Effector memory CD4-positive, alpha-beta T cell (primary cell): ENCODE measurements around the gene KAT8.

Source experiments
- DNase-seq, 3 donors: peaks; one replicate each; pipeline ENCODE4 v3.0.0-alpha.2; 2020
- H3K27ac ChIP-seq: 2 replicates; pipeline ENCODE4 v1.7.0; 2013; ENCODE audit warnings: mild to moderate bottlenecking, low read length, moderate library complexity; ENCODE audit not compliant: insufficient read depth, poor library complexity, severe bottlenecking
- H3K27me3 ChIP-seq: replicated peaks from 2 replicates; pipeline ENCODE4 v1.7.0; 2013; ENCODE audit warnings: mild to moderate bottlenecking, low read length; ENCODE audit not compliant: insufficient read depth, control insufficient read depth, poor library complexity, severe bottlenecking
- H3K36me3 ChIP-seq: 2 replicates; pipeline ENCODE4 v1.7.0; 2013; ENCODE audit warnings: mild to moderate bottlenecking, low read length, moderate library complexity; ENCODE audit not compliant: control insufficient read depth, insufficient read depth
- H3K4me1 ChIP-seq: 2 replicates; pipeline ENCODE4 v1.7.0; 2013; ENCODE audit warnings: low read length, mild to moderate bottlenecking; ENCODE audit not compliant: control insufficient read depth, insufficient read depth, poor library complexity, severe bottlenecking
- H3K4me3 ChIP-seq: 2 replicates; pipeline ENCODE4 v1.7.0; 2013; ENCODE audit warnings: low read length, low read depth, mild to moderate bottlenecking; ENCODE audit not compliant: insufficient read depth, poor library complexity, severe bottlenecking
- H3K9me3 ChIP-seq: 2 replicates; pipeline ENCODE4 v1.7.0; 2013; ENCODE audit warnings: mild to moderate bottlenecking, low read length, moderate library complexity; ENCODE audit not compliant: control insufficient read depth

KAT8 gene

DNA sequence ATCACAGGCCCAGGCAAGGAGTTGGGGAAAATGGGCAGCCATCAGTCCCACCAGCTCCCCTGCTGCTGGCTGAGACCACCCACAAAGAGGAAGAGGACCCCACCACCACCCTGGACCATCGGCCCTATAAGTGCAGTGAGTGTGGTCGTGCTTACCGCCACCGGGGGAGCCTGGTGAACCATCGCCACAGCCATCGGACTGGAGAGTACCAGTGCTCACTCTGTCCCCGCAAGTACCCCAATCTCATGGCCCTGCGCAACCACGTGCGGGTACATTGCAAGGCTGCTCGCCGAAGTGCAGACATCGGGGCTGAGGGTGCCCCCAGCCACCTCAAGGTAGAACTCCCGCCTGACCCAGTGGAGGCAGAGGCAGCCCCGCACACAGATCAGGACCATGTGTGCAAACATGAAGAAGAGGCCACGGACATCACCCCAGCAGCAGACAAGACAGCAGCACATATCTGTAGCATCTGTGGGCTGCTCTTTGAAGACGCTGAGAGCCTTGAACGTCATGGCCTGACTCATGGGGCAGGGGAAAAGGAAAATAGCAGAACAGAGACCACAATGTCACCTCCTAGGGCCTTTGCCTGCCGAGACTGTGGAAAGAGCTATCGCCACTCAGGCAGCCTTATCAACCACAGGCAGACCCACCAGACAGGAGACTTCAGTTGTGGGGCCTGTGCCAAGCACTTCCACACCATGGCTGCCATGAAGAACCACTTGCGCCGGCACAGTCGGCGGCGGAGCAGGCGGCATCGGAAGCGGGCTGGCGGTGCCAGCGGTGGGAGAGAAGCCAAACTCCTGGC lies 39.7 kb upstream of the KAT8 start:
- Histone ChIP-seq H3K4me1 (peaks cover 7% of the 10 kb centered on the region), H3K4me3 (no peak overlapping the region), H3K27ac (no peak overlapping the region), H3K36me3 (peaks cover 53% of the 10 kb centered on the region), H3K27me3 (no peaks in the 10 kb centered on the region), H3K9me3 (no peaks in the 10 kb centered on the region)
- no peak for DNase-seq

DNA sequence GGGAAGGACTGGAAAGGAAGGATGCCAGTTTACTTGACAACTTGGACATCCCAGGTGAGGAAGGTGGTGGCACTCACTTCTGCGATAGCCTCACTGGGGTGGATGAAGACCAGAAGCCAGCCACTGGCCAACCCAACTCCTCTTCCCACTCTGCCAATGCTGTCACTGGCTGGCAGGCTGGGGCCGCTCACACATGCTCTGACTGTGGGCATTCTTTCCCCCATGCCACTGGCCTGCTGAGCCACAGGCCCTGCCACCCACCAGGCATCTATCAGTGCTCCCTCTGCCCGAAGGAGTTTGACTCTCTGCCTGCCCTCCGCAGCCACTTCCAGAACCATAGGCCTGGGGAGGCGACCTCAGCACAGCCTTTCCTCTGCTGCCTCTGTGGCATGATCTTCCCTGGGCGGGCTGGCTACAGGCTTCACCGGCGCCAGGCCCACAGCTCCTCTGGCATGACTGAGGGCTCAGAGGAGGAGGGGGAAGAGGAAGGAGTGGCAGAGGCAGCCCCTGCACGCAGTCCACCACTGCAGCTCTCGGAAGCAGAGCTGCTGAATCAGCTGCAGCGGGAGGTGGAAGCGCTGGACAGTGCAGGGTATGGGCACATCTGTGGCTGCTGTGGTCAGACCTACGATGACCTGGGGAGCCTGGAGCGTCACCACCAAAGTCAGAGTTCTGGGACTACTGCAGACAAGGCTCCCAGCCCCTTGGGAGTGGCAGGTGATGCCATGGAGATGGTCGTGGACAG lies 38.7 kb upstream of the KAT8 start:
- no peak for DNase-seq
- no peaks in the 10 kb centered on the region for H3K27me3 ChIP-seq
- no peak overlapping the region for H3K4me3 ChIP-seq
- no peak overlapping the region for H3K27ac ChIP-seq
- peaks cover 53% of the 10 kb centered on the region for H3K36me3 ChIP-seq
- peaks cover 4% of the 10 kb centered on the region for H3K4me1 ChIP-seq
- H3K9me3 ChIP-seq = no peaks in the 10 kb centered on the region

DNA sequence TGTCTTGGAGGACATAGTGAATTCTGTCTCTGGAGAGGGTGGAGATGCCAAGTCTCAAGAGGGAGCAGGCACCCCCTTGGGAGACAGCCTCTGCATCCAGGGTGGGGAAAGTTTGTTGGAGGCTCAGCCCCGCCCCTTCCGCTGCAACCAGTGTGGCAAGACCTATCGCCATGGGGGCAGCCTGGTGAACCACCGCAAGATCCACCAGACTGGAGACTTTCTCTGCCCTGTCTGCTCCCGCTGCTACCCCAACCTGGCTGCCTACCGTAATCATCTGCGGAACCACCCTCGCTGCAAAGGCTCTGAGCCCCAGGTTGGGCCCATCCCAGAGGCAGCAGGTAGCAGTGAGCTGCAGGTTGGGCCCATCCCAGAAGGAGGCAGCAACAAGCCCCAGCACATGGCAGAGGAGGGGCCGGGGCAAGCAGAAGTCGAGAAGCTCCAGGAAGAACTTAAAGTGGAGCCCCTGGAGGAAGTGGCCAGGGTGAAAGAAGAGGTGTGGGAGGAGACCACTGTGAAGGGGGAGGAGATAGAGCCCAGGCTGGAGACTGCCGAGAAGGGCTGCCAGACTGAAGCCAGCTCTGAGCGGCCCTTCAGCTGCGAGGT lies 38.0 kb upstream of the KAT8 start:
- no peaks in the 10 kb centered on the region for H3K9me3 ChIP-seq
- no peak overlapping the region for H3K27ac ChIP-seq
- H3K27me3 ChIP-seq = no peaks in the 10 kb centered on the region
- peaks cover 60% of the 10 kb centered on the region for H3K36me3 ChIP-seq
- no peak for DNase-seq
- no peak overlapping the region for H3K4me3 ChIP-seq
- peaks cover 4% of the 10 kb centered on the region for H3K4me1 ChIP-seq

DNA sequence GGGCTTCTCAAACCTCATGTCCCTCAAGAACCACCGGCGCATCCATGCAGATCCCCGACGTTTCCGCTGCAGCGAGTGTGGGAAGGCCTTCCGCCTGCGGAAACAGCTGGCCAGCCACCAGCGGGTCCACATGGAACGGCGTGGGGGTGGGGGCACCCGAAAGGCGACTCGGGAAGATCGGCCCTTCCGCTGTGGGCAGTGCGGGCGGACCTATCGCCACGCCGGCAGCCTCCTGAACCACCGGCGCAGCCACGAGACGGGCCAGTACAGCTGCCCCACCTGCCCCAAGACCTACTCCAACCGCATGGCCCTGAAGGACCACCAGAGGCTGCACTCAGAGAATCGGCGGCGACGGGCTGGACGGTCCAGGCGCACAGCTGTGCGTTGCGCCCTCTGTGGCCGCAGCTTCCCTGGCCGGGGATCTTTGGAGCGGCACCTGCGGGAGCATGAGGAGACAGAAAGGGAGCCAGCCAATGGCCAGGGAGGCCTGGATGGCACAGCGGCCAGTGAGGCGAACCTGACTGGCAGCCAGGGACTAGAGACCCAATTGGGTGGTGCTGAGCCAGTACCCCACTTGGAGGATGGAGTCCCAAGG lies 37.3 kb upstream of the KAT8 start:
- H3K4me3 ChIP-seq = no peak overlapping the region
- H3K4me1 ChIP-seq = no peaks in the 10 kb centered on the region
- peaks cover 61% of the 10 kb centered on the region for H3K36me3 ChIP-seq
- DNase-seq = no peak
- no peak overlapping the region for H3K27ac ChIP-seq
- no peaks in the 10 kb centered on the region for H3K9me3 ChIP-seq
- H3K27me3 ChIP-seq = no peaks in the 10 kb centered on the region

DNA sequence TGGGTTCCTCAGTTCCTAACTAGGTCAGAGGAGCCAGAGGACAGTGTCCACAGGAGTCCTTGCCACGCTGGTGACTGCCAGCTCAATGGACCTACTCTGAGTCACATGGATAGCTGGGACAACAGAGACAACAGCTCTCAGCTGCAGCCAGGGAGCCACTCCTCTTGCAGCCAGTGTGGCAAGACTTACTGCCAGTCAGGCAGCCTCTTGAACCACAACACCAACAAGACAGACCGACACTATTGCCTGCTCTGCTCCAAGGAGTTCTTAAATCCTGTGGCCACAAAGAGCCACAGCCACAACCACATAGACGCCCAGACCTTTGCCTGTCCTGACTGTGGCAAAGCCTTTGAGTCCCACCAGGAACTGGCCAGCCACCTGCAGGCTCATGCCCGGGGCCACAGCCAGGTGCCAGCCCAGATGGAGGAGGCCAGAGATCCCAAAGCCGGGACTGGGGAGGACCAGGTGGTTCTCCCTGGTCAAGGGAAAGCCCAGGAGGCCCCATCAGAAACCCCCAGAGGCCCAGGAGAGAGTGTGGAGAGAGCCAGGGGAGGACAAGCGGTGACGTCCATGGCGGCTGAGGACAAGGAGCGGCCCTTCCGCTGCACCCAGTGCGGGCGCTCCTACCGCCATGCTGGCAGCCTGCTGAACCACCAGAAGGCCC lies 36.6 kb upstream of the KAT8 start:
- H3K27ac ChIP-seq = no peak overlapping the region
- no peaks in the 10 kb centered on the region for H3K9me3 ChIP-seq
- no peaks in the 10 kb centered on the region for H3K4me1 ChIP-seq
- peaks cover 61% of the 10 kb centered on the region for H3K36me3 ChIP-seq
- DNase-seq = no peak
- no peak overlapping the region for H3K4me3 ChIP-seq
- no peaks in the 10 kb centered on the region for H3K27me3 ChIP-seq

DNA sequence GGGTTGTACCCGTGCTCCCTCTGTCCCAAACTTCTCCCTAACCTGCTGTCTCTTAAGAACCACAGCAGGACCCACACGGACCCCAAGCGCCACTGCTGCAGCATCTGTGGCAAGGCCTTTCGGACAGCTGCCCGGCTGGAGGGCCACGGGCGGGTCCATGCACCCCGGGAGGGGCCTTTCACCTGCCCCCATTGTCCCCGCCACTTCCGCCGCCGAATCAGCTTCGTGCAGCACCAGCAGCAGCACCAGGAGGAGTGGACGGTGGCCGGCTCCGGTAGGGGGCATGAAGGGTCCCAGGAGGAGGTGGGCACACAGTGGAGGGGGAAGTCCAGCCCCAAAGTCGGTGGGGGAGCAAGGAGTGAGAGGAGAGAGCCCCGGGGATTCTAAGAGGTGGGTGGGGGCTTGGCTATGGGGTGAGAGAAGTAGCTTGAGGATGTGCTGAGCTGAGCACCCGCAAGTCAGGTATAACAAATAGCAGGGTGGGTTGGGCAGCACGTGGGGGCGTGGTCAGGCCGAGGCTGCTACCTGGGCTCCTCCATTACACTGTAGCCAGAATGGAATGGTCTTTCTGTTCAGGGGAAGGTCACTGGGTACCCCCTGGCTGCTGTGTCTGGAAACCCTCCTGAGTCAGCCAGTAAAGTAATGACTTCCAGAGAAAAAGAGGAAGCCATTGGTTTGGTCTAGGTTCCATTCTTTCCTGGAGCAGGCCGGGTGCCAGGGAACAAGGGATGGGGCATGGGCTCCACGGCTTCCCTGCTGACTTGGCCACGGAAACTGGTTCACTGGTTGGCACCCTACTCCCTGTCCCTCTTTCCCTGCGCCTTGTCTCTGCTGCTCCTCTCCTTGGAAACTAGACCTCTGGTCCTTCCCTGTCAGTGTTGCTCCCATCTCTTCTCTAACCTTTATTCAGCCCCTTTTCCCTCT lies 35.8 kb upstream of the KAT8 start:
- no peak for DNase-seq
- Histone ChIP-seq H3K27ac (no peak overlapping the region), H3K36me3 (peaks cover 57% of the 10 kb centered on the region), H3K4me1 (no peaks in the 10 kb centered on the region), H3K4me3 (no peak overlapping the region), H3K27me3 (no peaks in the 10 kb centered on the region), H3K9me3 (no peaks in the 10 kb centered on the region)

DNA sequence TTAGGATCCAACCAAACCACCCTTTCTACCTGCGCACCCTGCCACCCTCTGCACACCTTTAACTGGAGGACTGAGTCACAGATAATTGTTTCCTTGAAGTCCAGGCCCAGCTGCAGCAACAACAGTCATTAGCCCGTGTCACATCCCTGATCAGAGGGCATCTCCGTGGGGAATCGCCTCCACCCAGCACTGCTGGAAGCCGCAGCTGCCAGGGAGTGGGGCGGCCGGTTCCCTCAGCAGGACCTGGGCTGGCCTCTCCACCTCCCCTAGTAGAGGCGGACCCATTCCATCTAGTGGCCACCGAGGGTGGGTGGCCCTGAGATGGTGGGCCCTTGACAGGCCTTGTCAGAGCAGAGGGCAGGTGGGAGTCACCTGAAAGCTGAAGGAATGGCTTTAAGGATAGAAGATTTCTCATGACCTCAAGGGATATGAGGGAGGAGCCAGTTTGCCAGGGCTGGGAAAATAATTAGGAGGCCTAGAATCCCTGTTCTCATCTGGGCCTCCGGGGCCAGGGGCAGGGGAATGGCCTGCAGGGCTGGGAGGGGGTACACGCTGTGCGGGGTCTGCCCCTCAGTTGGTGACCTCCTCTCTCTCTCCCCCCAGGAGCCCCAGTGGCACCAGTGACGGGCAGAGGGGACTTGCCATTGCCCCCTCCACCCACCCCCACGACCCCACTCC lies 35.0 kb upstream of the KAT8 start:
- no peak overlapping the region for H3K27ac ChIP-seq
- H3K27me3 ChIP-seq = no peaks in the 10 kb centered on the region
- no peak overlapping the region for H3K4me3 ChIP-seq
- no peaks in the 10 kb centered on the region for H3K9me3 ChIP-seq
- no peaks in the 10 kb centered on the region for H3K4me1 ChIP-seq
- no peak for DNase-seq
- H3K36me3 ChIP-seq = peaks cover 49% of the 10 kb centered on the region

DNA sequence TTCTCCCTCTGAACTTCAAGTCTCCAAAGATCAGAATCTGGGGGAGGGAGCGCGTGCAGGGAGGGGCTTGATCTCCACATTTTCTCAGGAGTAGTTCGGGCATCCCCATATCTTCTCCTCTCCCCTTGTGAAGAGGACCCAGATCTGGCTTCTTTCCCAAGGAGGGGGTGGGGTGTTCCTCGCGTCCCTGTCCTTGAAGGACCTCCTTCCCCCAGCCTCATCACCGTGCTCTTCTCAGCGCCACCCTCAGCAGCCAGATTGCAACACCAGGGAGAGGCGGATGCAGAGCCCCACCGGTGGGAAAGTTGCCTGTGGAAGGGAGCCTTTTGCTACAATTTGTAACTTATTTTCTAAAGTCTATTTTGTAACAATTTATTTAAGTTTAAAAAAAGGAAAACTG lies 34.4 kb upstream of the KAT8 start:
- DNase-seq = no peak
- Histone ChIP-seq H3K27ac (no peak overlapping the region), H3K27me3 (no peaks in the 10 kb centered on the region), H3K4me3 (no peak overlapping the region), H3K36me3 (peaks cover 43% of the 10 kb centered on the region), H3K4me1 (no peaks in the 10 kb centered on the region), H3K9me3 (no peaks in the 10 kb centered on the region)
